ENCODE data around the gene CCDC187.
"Not testable (repeated sequence)": the region's sequence is repeated elsewhere in the genome, so short reads cannot be mapped to it uniquely, and the experiment has no call there.

CCDC187 gene

DNA sequence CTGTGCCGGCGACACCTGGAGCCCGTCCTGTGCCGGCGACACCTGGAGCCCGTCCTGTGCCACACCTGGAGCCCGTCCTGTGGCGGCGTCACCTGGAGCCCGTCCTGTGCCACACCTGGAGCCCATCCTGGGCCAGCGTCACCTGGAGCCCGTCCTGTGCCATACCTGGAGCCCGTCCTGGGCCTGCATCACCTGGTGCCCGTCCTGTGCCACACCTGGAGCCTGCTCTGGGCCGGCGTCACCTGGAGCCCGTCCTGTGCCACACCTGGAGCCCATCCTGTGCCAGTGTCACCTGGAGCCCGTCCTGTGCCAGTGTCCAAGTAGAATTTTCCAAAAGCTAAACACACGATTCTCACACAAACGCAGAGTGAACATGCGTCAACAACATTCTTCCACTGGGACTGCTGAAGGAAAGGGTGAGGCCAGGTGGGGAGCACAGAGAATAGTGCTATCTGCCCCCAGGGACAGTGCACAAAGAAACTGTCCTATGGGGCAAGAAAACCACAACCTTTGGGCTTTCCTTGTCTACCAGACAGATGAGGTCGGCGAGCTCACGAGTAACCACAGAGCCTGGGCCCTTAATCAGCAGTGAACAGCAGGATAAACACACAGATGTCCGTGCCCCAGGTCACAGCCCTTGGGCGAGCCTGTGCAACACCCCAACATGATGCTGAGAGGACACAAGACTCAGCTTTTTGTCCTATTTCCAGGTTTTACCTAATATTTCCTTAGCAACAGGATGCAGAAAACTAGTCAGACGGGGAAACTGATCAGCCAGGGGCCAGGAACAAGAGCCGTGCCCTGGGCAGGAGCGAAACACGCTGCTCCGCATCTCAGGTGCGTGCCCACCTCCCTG is 66.2 kb downstream of the CCDC187 start:
- no peak for DNase-seq

DNA sequence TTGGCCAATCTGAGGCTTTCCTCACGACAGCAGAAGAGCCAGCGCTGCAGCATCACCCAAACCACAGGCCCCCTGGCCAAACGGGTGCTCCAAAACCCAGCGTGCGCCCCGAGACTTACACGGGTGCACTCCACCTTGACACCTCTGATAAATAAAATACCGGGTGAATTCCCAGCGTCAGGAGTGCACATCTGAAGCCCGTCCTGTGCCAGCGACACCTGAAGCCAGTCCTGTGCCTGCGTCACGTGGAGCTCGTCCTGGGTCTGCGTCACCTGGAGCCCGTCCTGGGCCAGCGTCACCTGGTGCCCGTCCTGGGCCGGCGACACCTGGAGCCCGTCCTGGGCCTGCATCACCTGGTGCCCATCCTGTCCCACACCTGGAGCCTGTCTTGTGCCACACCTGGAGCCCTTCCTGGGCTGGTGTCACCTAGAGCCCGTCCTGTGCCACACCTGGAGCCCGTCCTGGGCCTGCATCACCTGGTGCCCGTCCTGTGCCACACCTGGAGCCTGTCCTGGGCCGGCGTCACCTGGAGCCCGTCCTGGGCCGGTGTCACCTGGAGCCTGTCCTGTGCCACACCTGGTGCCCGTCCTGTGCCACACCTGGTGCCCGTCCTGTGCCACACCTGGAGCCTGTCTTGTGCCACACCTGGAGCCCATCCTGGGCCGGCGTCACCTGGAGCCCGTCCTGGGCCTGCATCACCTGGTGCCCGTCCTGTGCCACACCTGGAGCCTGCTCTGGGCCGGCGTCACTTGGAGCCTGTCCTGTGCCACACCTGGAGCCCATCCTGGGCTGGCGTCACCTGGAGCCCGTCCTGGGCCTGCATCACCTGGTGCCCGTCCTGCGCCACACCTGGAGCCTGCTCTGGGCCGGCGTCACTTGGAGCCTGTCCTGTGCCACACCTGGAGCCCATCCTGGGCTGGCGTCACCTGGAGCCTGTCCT is 67.2 kb downstream of the CCDC187 start:
- not testable (repeated sequence) for DNase-seq

DNA sequence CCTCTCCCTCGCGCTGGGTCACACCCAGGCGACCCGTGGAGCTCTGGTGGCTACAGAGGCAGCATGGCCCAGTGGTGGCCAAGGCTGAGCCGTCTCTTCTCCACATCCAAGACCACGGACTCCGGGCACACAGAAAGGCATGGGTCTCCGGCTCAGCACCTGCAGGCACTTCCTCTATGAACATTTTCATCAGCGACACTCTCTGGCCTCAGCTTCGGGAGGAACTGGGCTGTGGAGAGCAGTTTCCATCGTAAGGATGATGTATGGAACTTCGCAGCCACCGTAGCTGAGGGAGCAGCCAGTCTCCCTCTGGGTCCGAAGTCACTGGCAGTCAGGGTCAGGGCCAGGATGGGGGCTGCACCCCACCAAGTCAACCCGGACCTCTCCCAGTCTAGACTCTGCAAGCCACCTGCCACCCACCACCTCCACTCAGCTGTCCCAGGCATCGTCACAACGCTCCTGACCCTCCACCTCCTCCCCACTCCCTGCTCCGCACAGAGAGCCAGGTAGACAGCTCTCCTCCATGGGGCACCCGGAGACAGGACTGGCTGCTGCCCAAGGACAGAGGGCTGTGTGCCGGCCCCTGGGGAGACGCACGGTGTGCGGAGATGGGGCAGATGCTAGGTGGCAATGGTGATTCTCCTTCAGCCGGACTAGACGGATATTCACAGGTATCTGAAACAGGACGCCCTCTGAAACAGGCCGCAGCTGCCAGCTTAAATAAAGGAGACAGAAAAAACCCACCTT is 68.0 kb downstream of the CCDC187 start:
- DNase-seq, result no peak

DNA sequence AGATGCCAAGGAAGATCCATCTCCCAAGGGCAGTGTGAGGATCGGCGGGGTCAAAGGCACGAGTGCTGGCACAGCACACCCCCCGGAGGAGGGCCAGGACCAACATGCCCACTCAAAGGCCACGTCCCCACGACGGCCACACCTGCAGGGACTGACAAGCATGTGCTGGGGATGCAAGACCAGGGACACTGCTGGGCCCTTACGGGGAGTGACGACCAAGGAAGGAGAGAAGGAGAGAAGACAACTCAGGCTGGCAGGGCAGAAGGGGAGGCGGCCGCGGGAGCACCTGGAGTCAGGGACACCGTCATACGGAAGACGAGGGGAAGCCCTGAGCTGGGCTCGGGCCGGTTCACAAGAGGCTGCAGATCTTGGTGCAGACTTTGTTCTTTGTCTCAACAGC is 68.7 kb downstream of the CCDC187 start:
- DNase-seq, result no peak

DNA sequence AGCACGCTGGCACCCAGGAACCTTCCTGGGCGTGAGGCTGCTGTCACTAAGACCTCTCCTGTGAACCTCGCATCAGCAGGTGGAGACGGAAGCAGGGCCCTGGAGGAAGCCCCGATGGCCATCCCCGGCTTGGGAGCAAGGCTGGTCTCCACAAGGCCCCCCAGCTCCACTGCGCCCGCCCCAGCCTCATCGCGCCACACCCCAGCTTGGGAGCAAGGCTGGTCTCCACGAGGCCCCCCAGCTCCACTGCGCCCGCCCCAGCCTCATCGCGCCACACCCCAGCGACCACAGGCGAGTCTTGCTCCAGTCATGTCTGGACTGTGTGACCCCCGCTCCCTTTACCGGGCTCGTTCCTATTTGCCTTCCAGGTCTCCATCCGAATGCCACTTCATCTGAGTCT is 69.3 kb downstream of the CCDC187 start:
- DNase-seq, result no peak

DNA sequence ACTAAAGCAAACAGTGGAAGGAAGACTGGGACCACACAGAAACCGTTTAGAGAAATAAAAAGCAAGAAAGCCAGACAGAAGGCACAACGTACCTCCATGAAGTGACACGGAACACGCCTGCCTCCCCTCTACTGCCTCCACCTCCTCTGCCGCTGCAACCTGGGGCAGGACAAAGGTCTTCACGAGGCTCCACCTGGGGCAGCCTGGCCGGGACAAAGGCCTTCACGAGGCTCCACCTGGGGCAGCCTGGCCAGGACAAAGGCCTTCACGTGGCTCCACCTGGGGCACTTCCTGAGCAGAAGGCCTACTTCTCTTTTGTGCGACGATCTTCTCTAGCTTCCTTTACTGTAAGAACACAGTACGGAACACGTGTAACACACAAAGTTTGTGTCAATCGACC is 70.0 kb downstream of the CCDC187 start:
- no peak for DNase-seq

DNA sequence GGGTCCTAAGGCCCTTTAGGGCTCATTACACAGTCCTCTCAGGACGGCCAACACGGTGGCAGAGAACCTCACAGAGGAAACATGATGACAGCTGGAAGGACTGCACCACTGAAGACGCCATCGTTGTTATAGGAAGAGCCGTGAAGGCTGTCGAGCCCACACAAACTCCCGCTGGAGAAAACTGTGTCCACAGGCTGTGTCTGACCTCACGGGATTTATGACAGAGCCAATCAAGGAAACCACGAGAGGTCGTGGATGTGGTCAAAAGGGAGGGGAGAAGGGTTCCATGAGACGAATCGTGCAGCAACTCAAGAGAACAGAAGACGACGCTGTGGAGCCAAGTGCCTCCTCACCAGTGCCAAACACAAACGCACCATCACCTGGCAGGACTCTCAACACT is 70.5 kb downstream of the CCDC187 start:
- no peak for DNase-seq

GRCh38 chr9:136232969-136233368 is 70.9 kb downstream of the CCDC187 start:
- DNase-seq, result no peak

- peak; percentile 46 to 51 for DNase-seq
These were observed 72.2 kb downstream of the CCDC187 start for GRCh38 chr9:136231478-136232297.

- DNase-seq, result no peak
These were observed 73.1 kb downstream of the CCDC187 start for GRCh38 chr9:136230773-136231172.

GRCh38 chr9:136230365-136230764 is 73.5 kb downstream of the CCDC187 start:
- no peak for DNase-seq

DNA sequence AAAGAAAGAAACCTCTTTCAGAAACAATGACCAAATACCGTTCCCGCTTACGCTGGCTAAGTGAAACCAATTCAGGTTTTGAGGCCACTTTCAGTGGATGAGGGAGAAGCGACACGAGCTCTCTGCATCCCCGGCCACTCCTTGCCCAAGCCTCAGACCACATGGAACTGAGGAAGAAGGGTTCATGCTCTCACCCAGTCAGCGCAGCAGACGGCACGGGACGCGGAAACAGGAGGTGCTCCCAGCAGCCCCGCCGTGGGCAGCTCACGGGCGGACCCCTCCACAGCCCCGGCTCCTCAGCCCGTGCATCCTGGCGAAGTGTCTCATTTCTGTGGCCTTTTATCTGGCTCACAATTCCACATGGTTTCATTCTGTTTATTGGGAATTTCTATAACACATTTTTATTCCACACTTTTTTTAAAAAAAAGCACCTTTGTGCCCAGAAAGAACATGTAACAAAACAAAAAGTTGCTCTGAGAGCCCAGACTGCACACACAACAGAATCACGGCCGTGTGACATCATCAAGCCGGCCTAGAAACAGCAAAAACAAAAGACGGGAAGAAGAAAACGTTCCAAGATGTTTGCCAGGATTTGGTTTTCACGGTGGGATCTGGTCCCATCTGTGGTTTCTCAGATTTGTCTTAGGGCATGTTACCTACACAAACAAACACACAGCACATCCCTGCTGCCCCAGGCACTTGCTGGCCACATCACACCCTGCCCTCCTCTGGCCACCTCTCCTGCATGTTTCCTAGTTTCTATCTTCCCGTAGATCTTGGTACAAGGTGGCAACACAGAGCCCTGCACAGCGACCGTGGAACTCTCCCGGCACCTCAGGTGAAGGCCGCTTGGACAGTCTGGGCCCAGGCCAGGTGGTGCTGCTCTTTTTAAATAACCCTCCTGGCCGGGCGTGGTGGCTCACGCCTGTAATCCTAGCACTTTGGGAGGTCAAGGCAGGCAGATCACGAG is 74.5 kb downstream of the CCDC187 start:
- no peak for DNase-seq

GRCh38 chr9:136228107-136228875 is 75.6 kb downstream of the CCDC187 start:
- DNase-seq, result no peak

DNA sequence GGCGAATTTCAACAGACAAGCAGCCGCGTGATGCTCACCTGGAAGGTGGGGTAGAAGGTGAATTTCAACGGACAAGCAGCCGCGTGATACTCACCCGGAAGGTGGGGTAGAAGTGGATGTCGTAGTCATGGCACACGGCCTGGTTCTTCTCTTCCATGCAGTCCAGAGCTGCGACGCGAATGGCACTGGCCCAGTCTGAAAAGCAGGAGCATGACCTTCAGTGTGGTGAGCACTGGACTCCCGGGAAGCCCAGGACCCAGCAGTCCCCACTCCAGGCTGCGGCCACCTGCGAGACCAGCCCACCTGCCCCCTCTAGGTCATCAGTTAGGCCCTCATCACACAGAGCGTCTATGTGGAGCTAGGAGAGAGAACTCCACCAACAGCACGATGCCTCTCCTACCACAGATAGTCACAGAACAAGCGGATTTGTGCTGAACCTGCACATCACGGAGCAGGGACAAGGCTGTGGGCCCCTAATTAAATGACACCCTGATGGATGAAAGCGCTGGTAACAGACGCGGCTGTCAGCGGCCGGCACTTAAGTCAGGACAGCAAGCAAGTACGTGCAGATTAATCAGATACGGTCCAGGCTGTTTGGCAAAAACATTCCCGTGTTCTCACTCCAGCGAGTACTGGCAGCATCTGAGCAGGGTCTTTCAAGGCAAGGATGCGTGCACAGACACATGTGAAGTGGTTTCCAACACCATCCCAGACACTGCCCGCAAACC is 77.0 kb downstream of the CCDC187 start:
- no peak for DNase-seq

DNA sequence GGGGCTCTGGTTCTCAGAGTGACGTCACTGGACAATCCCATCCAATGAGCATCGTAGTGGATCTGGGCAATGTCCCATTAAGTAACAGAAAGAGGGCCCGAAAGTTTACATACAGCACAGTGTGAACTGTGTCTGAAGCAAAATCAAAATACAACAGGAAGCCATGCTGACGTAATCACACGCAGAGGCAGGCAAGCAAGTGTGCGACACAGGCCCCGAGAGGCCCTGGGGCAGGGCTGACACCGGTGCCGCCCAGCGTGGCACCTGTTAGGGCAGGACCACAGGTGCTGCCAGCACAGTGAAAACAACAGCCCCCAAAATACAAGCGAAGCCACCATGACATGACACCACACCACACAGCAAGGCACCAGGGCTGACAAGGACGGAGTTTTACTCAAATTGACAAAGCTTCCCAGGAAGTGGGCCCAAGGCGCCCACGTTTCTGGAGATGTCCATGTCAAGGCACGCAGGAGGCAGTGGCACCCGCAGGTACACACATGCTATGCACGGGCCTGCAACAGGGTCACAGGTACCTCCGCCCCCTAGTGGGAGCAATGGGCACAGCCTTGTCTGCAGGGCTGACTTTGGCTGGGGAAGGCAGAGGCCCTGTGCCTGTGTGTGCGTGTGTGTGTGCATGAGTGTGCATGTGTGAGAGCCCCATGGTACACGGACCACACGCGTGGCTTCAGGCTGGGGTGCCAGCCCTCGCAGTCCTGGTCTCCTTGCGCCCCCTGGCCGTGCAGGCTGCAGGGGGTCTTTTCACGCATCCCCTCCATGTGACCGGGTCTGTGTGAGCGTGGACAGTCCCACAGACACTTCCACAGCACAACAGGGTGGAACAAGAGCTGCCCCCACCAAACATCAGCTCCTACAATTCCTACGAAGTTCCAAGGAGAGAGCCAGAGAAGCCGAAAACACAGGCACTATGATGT is 77.9 kb downstream of the CCDC187 start:
- peak; percentile 69 to 81 for DNase-seq

GRCh38 chr9:136225366-136225747 is 78.5 kb downstream of the CCDC187 start:
- peak; percentile 35 to 70 for DNase-seq

GRCh38 chr9:136223871-136224640 is 79.8 kb downstream of the CCDC187 start:
- DNase-seq, result no peak
